ENCODE measurements around the gene VCAM1. TPM values are rescaled to one million over a fixed set of nuclear protein-coding genes. Genes with fewer than 3 reads are reported as not detected.

VCAM1 gene
- total and polyA plus RNA-seq, 2 donors (not counting 3 experiments of a cell fraction or from before 2014, with no cell fraction given): 1.8 to 2.3 TPM

DNA sequence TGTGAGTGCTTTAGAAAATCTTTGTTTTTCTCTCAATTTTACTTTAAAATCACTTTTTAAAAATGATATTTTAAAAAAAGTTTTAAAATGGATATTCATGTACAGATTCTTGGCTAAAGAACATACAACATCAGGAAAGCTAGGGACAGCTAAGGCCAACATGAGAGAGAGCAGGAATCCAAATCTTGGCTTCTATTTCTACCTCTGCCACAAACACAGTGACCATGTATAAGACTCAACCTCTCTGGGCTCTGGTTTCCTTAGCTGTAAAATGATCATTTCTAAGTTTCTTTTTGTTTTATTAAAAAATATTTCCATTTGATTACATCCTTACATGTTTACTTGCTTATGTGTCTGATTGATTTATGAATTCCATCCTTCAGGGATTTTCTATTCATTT, 1.2 kb downstream of the VCAM1 start:
- no peaks in the 10 kb centered on the region for H3K27me3 ChIP-seq (ENCODE audit: control insufficient read depth in 2 of 2, insufficient read depth in 2 of 2, low read length in 2 of 2)
- no peak for DNase-seq (ENCODE audit: low read depth, low spot score)
- no peaks in the 10 kb centered on the region for H4K20me1 ChIP-seq (replicated peaks; ENCODE audit: control insufficient read depth, extremely low read depth, insufficient read depth, low read length)
- dilution Hi-C loops (cut with MboI; ENCODE audit: extremely low pct_ligation_motif_present, low sequenced_read_pairs) (no loop called here), intact Hi-C loops (cut with micrococcal nuclease) (no loop called here)
- ChIA-PET POLR2A (no interaction called here), CTCF (interaction anchor here (1.4 to 1.6 kb wide), 2 partner anchors 10 to 27 kb away, joined by 3 to 5 read pairs; no protein-coding TSS in a partner anchor)
- H2AFZ ChIP-seq (ENCODE audit: low read depth, low read length): no peak overlapping the region
- H3K4me2 ChIP-seq (ENCODE audit: insufficient read depth, low read length): no peak overlapping the region
- H3K79me2 ChIP-seq (ENCODE audit: control insufficient read depth, insufficient read depth, low read length): no peaks in the 10 kb centered on the region
- peaks cover 2% of the 10 kb centered on the region for H3K4me1 ChIP-seq (ENCODE audit: control insufficient read depth, extremely low read depth, insufficient read depth, low read length)
- TF ChIP-seq EZH2 (IDR thresholded peaks at IDR 0.05; ENCODE audit: borderline replicate concordance, low read depth, low read length, severe bottlenecking) (no peak), MAX (IDR thresholded peaks at IDR 0.05; ENCODE audit: insufficient read depth, insufficient read length) (no peak)
- no peak overlapping the region for H3K4me3 ChIP-seq (replicated peaks in 1 of 3; ENCODE audit: insufficient read depth in 1 of 3, low read depth in 1 of 3, low read length in 3 of 3)
- no peak for FAIRE-seq
- no TSS peak for BruUV-seq (replicated peaks)
- H3K9me3 ChIP-seq (replicated peaks; ENCODE audit: control insufficient read depth, insufficient read depth, low read length): no peaks in the 10 kb centered on the region
- no peaks in the 10 kb centered on the region for H3K9me1 ChIP-seq (replicated peaks; ENCODE audit: control insufficient read depth, extremely low read depth, insufficient read depth, low read length)
- H3K27ac ChIP-seq (ENCODE audit: insufficient read depth, low read depth, low read length): no peak overlapping the region
- no peaks in the 10 kb centered on the region for H3K36me3 ChIP-seq (ENCODE audit: control insufficient read depth in 2 of 2, extremely low read depth in 1 of 2, insufficient read depth in 2 of 2, low read length in 2 of 2)
- no peak overlapping the region for H3K9ac ChIP-seq (replicated peaks; ENCODE audit: extremely low read depth, insufficient read depth, low read length)

- ChIA-PET POLR2A (no interaction called here), CTCF (interaction anchor here (1.1 kb wide), 1 partner anchor 13 kb away, joined by 3 read pairs; no protein-coding TSS in a partner anchor)
- Histone ChIP-seq H3K27me3 (ENCODE audit: control insufficient read depth in 2 of 2, insufficient read depth in 2 of 2, low read length in 2 of 2) (no peaks in the 10 kb centered on the region), H2AFZ (ENCODE audit: low read depth, low read length) (no peak overlapping the region), H3K4me2 (ENCODE audit: insufficient read depth, low read length) (no peak overlapping the region), H3K9me3 (replicated peaks; ENCODE audit: control insufficient read depth, insufficient read depth, low read length) (no peaks in the 10 kb centered on the region), H3K27ac (ENCODE audit: insufficient read depth, low read depth, low read length) (no peak overlapping the region), H3K79me2 (ENCODE audit: control insufficient read depth, insufficient read depth, low read length) (no peaks in the 10 kb centered on the region), H3K4me1 (ENCODE audit: control insufficient read depth, extremely low read depth, insufficient read depth, low read length) (peaks cover 2% of the 10 kb centered on the region), H3K9ac (replicated peaks; ENCODE audit: extremely low read depth, insufficient read depth, low read length) (no peak overlapping the region), H3K4me3 (replicated peaks in 1 of 3; ENCODE audit: insufficient read depth in 1 of 3, low read depth in 1 of 3, low read length in 3 of 3) (no peak overlapping the region), H4K20me1 (replicated peaks; ENCODE audit: control insufficient read depth, extremely low read depth, insufficient read depth, low read length) (no peaks in the 10 kb centered on the region), H3K9me1 (replicated peaks; ENCODE audit: control insufficient read depth, extremely low read depth, insufficient read depth, low read length) (no peaks in the 10 kb centered on the region), H3K36me3 (ENCODE audit: control insufficient read depth in 2 of 2, extremely low read depth in 1 of 2, insufficient read depth in 2 of 2, low read length in 2 of 2) (no peaks in the 10 kb centered on the region)
- intact Hi-C loops (cut with micrococcal nuclease): no loop called here
- dilution Hi-C loops (cut with MboI; ENCODE audit: extremely low pct_ligation_motif_present, low sequenced_read_pairs): no loop called here
- TF ChIP-seq GATA2 (IDR thresholded peaks at IDR 0.05; ENCODE audit: insufficient read depth, insufficient read length, low read depth, low read length): no peak
- TF ChIP-seq MYC (IDR thresholded peaks at IDR 0.05; ENCODE audit: low read depth, low read length): no peak
- TF ChIP-seq POLR2A (IDR thresholded peaks at IDR 0.05; ENCODE audit: low read depth, low read length): no peak
- no peak for TF ChIP-seq MAX (IDR thresholded peaks at IDR 0.05; ENCODE audit: insufficient read depth, insufficient read length)
- TF ChIP-seq POLR2AphosphoS5 (IDR thresholded peaks at IDR 0.05; ENCODE audit: insufficient read depth, low read depth, low read length): no peak
- TF ChIP-seq, protein P1, sequence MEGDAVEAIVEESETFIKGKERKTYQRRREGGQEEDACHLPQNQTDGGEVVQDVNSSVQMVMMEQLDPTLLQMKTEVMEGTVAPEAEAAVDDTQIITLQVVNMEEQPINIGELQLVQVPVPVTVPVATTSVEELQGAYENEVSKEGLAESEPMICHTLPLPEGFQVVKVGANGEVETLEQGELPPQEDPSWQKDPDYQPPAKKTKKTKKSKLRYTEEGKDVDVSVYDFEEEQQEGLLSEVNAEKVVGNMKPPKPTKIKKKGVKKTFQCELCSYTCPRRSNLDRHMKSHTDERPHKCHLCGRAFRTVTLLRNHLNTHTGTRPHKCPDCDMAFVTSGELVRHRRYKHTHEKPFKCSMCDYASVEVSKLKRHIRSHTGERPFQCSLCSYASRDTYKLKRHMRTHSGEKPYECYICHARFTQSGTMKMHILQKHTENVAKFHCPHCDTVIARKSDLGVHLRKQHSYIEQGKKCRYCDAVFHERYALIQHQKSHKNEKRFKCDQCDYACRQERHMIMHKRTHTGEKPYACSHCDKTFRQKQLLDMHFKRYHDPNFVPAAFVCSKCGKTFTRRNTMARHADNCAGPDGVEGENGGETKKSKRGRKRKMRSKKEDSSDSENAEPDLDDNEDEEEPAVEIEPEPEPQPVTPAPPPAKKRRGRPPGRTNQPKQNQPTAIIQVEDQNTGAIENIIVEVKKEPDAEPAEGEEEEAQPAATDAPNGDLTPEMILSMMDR (IDR thresholded peaks at IDR 0.05; ENCODE audit: extremely low read depth in 1 of 2, insufficient read depth in 1 of 2, low read depth in 1 of 2, low read length in 2 of 2): no peak
- TF ChIP-seq EZH2 (IDR thresholded peaks at IDR 0.05; ENCODE audit: borderline replicate concordance, low read depth, low read length, severe bottlenecking): no peak
- TF ChIP-seq JUN (IDR thresholded peaks at IDR 0.05; ENCODE audit: borderline replicate concordance, insufficient read depth, insufficient read length, low read depth): no peak
- TF ChIP-seq FOS (IDR thresholded peaks at IDR 0.05; ENCODE audit: borderline replicate concordance, insufficient read depth, low read length): no peak
- FAIRE-seq (peak; percentile 59), DNase-seq (ENCODE audit: low read depth, low spot score) (no peak)
- BruUV-seq (replicated peaks): no TSS peak
Measured at GRCh38 chr1:100721526-100722207, 2.1 kb downstream of the VCAM1 start.
